ENCODE results near the gene ARHGDIA.

The ARHGDIA gene

DNA sequence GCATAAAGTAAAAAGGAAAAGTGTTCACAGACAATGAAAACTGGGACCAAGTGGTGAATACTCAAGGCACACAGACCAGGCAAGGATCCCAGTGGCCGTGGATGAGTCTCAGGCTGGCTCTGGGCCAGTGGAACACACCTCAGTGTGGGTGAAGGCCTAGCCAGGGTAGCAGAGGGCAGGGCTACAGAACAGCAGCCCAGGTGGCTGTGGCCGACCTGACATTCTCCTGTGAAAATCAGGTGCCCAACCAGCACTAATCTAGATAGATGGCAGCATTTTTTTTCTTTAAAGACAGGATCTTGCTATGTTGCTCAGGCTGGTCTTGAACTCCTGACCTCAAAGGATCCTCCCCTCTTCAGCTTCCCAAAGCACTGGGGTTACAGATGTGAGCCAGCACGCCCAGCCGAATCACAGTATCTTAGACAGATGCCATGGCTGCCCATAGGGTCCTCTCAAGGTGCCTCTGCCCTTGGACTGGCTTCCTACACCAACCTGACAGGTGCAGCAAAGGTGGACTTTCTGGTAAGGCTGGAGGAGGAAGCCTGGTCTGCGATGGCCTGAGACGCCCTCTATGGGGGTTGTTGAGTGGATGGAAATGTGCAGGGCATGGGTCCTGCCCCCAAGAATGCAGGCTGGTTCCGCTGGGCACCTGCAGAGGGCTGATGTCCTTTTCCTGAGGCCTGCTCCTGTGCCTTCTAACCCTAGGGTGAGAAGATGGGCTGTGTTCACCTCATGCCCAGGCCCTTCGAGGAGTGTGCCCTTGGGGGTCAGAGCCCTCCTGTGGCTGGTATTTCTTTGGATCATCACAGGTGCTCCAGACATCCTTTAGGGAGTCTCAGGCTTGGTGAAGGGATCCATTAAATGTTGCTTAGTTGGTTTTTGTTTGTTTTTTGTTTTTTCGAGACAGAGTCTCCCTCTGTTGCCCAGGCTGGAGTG is 7.0 kb downstream of the ARHGDIA start:
- DNase-seq = no peak

DNA sequence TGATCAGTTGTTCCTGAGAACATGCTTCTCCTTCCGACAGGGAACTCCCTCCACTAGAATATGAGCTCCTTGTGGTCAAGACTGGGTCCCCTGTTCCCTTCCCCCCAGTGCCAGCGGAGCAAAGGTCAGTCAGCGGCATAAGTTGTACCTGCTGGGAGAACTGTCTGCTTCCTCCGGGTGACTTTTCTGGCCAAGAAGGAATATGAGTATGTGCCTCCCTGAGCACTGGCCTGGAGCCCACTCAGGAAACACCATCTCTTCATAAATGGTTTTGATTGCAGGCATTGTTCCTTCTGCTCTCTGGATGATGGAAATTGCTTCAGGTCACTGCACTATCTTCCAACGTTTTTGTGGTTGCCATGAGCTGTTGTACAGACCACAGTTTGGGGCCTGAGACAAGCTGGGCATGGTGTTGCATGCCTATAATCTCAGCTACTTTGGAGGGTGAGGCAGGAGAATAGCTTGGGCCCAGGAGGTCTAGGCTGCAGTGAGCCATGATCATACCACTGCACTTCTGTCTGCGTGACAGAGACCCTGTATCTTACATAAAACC is 7.9 kb downstream of the ARHGDIA start:
- DNase-seq = no peak

DNA sequence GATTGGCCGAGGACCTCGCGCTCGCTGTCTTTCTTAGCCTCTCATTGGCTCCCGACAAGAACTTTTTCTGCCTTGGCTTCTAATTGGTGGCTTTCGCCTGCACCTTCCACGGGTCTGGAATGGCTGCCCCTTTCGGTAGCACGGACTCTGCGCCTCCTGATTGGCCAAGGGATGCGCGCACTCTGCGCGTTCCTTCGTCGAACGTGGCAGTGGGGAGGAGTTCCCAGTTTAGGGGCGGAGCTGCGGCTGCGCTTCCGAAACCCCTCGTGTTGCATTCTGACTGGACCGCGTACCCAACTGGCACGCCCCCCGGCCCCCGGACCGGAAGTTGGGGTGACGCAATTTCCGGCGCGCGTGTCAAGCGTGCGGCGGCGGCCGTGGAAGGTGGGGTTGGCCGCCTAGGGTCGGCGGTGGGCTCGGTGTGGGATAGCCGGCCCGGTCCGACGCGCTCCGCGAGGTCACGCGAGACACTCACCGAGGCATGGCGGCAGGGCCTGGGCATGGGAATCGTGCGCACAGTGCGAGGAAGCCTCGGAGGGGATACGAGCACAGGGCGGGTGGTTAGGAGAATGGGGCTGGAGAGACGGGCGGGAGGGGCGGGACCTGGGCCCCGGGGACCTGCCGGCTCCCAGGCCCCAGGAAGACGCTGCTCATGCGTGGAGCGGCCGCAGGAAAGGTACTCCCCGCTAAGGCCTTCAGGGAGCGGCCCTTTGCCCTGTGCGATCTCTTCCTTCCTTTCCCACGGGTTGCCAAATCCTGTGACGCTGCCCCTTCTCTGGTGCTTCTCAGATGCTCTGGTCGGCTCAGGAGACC is 10.2 kb downstream of the ARHGDIA start:
- DNase-seq = peak; percentile 100

DNA sequence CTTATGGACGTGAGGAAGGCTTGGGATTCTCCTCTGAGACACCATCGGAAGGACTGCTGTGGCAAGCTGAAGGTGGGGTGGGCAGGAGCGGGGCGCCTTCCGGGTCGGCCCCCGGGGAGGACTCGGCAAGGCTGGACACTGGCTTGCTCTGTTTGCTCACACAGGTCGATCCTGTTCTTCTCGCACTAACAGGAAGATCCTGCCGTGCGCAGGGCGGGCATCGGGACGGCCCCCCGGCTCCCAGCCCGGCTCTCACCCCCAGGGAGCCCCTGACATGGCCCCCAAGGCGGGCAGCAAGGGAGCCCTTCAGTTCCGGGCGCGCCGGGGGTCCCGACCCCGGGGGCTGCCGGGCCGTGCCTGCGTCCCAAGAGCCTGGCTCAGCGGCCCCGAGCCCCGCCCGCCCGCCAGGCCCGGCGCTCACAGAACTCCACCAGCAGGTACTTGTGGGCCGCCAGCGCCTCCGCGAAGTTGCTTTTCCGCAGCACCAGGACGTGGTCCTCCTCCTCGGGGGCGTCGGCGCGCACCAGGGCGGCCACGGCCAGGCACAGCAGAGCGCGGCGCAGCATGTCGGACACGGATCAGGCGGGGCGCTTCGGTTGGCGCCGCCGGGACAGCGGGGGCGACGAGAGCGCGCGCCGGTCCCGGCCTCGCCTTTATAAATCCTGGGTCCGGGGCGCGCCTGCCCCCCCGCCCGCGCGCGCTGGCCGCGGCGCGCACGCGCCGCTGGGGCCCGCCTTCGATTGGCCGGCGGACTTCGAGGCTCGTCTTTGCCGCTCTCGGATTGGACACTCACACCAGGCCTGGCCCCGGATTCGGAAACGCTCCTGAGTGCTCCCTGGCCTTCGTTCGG is 11.0 kb downstream of the ARHGDIA start, which contains the start of gene P4HB:
P4HB (minus strand) TSS at position 630 of the 850 bp plus-strand sequence; CDS start at position 566, 64 bp downstream.
- no peak for DNase-seq

DNA sequence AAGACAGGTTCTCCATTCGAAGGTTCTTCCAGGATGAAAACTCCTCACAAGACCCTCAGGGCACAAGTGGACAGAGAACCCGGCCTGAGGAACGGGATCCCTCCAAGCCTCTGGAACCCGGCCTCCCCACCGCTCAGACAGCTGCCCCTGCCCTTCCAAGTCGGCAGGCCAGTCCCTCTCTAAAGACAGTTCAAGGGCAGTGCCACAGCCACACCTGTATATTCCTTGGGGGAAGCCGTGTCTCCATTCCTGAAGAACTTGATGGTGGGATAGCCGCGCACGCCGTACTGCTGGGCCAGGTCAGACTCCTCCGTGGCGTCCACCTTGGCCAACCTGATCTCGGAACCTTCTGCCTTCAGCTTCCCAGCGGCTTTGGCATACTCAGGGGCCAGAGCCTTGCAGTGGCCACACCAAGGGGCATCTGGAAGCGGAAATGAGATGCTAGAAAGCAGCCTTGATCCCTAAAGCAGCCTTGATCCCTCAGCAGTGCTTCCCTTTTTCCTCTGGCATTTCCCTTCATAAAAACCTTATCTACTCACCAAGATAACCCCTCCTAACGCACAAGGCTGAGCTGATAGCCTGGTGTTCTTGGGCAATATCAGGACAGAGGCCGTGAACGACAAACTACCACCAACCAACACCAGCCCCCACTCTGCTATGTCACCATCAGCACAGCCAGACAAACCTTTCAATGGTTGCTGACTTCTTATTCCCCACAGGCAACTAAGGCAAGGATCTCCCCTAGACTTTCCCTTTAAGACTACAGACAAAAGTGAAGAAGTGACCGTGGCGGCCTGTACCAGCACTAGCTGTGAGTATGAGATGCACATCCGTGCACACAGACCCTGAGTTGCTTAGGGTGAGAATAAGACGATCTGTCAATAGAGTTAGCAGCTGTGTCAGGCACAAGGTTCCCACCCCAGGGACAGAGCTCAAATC is 11.9 kb downstream of the ARHGDIA start:
- DNase-seq = no peak

DNA sequence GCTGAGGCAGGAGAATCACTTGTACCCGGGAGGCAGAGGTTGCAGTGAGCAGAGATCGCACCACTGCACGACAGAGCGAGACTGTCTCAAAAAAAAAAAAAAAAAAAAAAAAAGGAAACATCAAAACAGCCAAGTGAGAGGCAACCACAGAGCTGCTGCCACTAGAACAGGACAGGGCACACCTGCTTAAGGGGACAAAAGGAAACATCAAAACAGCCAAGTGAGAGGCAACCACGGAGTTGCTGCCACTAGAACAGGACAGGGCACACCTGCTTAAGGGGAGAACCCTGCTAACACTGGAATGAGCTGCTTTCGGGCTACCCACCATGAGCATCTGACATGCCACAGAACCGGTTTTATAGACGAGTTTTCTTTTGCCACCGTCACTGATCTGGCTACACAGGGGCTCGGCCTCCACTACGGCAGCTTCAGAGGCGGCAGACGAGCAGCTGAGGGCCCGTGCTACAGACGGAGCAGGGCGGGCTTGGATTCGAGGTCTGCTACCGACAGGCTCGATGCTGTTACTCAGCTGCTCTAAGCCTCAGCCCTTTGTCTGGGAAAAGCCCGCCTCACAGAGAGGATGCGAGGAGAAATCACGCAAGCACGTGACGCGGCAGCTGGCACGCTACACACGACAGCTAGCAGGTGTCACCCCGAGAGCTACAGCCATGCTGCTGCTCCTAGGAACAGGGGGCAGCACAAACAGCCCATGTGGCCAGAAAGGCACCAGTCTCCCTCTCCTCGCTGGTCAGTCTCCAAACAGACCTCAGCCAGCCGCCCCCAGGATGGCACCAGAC is 12.8 kb downstream of the ARHGDIA start:
- no peak for DNase-seq

DNA sequence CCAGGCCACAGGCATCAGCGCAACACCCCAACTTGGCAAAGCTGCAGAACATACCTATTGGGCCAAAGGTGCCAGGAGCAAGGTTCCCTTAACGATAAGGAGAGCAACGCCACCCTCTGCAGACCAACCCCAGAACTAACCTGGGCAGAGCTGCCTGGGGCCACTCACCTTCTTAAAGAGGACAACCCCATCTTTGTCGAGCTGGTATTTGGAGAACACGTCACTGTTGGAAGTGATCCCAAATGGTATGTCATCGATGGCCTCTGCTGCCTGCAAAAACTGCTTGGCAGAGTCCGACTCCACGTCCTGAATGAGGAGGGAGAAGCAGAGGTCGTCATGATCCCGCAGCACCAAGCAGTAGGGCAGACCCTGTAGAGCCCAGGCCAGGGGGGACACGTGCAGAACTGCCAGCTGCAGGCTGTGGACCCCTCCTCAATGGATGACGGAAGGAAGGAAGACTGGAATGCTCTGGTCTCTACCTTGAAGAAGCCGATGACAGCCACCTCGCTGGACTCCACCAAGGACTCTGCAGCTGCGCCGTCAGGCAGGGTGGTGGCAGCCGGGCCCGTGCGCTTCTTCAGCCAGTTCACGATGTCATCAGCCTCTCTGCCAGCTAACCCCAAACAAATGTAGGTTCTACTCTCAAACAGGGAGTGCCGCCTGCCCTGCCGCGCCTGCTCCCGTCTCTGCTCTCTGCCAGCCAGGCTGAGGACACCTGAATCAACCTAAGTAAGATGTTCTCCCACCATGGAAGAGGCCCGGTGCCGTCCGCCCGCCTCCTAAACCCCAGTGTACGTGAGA is 16.0 kb downstream of the ARHGDIA start:
- DNase-seq = no peak

DNA sequence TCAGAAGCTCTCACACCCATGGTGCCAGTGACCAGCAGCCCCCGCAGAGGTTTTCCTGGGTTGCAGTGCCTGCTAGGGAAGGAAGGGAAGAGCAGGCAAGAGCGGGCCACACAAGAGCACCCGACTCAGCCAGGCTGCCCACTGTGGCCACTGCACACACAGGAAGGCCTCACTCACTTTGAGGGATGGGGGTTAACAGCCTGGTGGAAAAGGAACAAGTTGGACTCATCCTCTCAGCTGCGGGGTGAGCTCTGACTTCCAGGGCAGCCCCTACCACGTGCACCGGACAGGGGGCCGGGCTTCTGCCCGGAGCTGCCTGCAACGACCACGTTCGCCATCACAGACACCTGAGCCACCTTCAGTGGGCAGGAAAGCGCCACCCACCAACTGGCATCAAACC is 18.9 kb downstream of the ARHGDIA start:
- no peak for DNase-seq

DNA sequence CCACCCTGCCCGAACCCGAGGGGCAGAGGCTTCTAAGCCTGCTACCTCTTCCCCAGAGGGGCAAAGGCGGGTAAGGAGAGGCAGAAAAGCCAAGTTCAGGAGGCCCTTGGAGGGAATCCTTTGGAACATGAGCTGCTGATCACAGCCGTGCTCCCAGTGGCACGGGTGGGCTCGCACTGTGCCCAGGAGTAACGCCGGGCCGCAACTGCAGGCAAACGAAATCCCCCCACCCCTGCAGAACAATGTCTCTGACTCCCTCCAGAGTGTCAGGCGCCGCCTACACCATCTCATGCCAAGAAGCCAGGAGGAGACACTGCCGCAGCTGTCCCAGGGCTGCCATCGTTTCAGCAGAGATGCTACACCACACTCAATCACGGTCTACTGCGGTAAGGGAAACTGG is 19.7 kb downstream of the ARHGDIA start:
- no peak for DNase-seq

DNA sequence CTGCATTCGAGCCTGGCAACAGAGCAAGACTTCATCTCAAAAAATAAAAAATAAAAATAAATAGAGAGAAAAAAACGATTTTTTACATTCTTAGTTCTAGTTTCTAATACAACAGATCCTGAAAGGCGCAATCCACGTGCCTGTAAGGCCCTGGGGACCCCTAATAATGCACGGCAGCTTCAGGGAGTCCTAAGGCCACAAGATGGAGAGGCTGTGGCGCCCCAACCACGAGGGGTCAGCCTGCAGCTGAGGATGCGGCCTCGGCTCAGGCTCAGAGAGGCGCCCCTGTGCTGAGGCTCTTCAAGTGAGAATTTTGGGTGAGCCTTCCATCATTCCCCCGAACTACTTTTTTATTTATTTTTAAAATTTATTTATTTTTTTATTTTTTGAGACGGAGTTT is 21.7 kb downstream of the ARHGDIA start:
- no peak for DNase-seq

DNA sequence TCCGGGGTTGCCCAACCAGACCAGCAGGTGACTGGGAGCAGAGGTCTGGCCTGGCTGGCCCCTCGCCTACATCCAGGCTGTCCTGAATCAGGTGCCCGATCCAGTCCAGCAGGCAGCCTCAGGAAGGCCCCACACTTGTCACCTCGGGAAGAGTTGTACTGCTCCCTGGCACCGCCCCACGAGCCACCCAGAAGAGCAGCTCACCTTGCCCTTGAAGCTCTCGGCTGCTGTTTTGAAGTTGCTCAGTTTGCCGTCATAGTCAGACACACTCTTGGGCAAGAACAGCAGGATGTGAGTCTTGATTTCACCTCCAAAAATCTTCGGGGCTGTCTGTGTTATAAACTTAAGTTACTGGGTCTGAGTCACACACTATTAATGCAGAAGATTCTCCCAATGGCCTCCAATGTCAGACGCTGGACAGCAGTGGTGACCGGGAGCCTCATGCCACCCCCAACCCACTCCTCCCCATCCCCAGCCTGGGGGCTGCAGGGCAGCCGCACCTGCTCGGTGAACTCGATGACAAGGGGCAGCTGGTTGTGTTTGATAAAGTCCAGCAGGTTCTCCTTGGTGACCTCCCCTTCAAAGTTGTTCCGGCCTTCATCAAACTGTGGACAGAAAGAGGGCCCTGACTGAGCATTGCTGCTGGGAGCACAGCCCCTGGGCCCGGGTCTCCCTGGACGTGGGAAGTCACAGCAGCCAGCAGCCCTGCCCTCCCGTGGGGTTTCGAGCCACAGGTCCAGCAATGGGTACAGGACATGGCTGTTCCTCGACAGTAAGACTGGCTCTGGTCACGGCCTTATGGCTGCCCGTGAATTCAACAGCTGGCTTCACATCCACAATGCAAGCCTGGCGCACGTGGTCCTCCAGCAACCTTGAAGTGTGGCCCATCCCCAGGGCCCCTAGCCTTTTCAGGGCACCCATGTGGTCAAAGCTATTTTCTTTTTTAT is 24.1 kb downstream of the ARHGDIA start:
- no peak for DNase-seq

DNA sequence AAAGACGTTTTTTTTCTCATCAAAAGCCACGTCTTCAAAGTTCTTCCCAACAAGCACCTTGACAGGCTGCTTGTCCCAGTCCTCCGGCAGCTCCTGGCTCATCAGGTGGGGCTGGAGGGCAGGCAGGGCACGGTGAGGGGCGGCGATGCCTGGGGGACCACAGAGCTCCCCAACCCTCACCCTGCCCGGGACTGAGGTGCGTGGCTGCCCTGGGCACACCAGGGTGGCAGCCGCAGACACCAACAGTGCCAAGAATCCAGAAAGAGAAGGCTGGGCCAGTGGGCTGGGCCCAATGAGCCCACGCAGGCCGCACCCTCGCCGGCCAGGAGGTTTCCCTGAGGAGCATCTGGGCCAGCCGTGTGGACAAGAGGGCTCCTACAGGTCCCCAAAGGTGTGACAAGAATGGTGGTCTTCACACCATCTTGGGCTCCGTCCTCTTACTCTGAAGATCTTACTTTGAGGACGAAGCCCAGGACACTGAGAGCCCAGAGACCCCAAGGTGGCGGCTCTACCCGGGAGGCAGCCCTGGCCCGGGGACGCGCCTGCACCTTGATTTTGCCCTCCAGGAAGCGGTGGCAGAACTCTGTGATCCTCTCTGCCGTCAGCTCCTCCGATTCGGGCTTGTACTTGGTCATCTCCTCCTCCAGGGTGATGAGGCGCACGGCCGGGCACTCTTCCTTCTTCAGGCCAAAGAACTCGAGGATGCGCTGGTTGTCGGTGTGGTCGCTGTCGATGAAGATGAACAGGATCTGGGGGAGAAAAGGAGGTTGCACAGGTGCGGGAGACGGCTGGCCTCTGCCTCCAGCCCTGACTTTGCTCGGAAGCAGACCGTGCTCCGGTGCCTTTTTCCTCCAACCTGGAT is 25.0 kb downstream of the ARHGDIA start:
- no peak for DNase-seq

DNA sequence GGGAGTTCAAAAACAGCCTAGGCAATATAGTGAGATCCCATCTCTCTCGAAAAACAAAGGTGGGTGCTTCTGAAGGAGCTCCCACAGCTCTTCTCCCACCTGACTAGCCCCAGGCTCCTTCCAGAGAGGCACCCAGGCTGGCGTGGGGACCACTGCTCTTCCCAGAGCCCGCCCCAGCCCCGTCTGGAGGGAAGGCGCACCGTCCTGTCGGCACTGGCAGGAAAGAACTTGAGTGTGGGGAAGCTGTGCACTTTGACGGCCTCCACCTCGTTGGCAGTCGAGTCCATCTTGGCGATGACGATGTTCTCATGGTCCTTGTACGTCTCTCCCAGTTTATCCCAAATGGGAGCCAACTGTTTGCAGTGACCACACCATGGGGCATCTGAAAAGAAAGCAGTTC is 25.8 kb downstream of the ARHGDIA start:
- DNase-seq = no peak

DNA sequence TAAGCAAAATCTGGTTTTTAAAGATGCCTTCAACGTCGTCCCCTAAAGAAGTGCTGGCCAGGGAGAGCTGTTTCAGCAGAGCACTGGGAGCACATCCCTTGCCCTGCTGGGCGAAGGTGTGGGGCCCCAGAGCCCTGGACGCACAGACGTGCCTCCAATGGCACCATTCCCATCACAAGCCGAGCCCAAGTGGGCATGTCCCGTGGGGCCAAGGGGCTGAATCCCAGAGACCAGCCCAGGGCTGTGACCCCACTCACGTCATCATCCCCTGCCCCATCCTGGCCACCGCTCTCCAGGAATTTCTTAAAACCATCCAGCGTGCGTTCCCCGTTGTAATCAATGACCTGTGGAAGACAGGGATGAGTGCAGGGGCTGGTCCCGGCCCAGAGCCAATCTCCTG is 26.2 kb downstream of the ARHGDIA start:
- DNase-seq = no peak

DNA sequence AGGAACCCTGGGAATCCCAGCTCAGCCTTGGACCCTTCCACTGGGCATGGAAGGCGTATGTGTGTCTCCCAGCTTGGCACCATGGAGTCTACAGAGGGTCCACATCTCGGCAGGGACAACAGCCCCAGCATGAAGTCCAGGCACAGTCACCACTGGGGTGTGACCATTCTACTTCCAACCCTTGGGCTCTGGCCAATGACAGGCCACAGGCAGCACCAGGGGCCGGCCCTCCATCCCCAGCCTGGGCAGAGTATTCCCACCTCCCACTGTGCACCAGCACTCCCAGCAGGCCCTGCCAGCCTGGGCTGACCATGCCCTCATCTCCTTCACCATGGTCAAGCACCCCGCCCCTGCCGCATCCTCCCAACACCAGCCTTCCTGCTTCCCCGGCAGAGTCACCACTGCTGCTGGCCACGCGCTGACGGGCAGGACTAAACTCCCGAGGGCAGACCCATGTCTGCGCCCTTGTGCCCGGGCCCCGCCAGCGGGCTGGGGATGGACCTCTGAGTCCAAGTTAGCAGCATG is 26.7 kb downstream of the ARHGDIA start:
- no peak for DNase-seq

DNA sequence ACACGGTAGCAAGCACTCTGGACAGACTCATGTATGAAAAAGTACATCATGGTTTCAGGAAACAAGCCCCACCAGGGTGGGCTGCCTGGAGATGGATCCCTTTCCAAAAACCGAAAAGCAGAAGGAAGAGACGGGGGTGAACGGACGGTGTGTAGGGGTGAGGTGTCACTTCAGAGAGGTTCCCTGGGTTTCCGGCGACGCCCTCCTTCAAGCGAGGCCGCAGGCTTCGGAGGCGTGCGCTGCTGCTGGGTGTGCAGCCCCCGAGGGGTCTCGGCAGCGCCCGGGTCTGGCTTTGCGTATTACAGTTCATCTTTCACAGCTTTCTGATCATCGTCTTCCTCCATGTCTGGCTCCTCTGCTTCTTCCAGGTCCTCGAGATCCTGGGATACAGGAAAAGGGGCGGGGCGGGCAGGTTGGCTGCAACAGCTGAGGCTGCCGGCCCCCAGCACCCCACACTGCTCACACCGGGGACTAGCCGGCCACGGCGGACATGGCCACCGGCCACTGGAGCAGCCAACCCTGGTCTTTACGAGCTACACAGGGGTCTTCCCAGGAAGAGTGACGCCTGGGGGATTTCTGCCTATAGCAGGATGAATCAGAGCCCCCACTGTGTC is 27.3 kb downstream of the ARHGDIA start:
- DNase-seq = no peak

All from activated effector memory CD4-positive, alpha-beta T cell treated with anti-CD3 and anti-CD28 coated beads, Interleukin-2, amount 50 U/mL, for 16 hours (primary cell).